ENCODE data around the gene SDHA.
"Not testable (repeated sequence)": the region's sequence is repeated elsewhere in the genome, so short reads cannot be mapped to it uniquely, and the experiment has no call there.

SDHA gene

DNA sequence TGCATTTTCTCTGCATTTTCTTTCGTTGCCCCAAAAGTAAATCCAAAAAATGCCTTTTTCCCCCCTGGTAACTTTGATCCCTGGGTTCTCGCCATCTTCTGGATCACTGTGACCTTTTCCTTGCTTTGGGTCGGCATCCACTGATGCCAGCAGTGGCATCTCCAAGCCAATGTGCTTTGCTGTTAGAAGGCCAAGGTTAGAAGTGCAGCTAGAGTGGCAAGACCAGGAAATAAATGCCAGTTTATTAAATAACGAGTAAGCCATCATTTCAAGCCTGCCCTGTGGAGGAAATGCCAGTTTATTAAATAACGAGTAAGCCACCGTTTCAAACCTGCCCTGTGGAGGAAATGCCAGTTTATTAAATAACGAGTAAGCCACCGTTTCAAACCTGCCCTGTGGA, 33.4 kb downstream of the SDHA start:
- H3K27ac ChIP-seq, result not testable (repeated sequence)

GRCh38 chr5:251975-252374, 33.9 kb downstream of the SDHA start:
- H3K27ac ChIP-seq, result not testable (repeated sequence)

GRCh38 chr5:252546-252945, 34.4 kb downstream of the SDHA start:
- TF ChIP-seq CTCF (IDR thresholded peaks at IDR 0.05), result no peak
- no peak for TF ChIP-seq ZFX (IDR thresholded peaks at IDR 0.05; ENCODE audit: borderline replicate concordance)
- no peak overlapping the region for H3K27ac ChIP-seq

DNA sequence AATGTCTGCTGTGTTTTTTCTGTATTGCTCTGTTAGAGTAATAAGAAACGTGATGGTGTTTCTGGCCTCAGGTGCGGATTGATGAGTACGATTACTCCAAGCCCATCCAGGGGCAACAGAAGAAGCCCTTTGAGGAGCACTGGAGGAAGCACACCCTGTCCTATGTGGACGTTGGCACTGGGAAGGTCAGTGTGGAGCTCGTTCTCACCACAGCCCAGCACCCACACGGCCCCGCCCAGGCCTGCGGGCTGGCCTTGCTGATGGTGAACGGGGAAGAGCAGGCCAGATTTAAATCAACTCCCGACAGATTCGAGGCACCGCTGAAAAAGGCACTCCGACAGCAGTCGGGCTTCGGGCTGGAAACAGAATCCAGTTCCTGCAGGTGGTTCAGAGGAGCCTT, 36.2 kb downstream of the SDHA start:
- not testable (repeated sequence) for H3K27ac ChIP-seq

DNA sequence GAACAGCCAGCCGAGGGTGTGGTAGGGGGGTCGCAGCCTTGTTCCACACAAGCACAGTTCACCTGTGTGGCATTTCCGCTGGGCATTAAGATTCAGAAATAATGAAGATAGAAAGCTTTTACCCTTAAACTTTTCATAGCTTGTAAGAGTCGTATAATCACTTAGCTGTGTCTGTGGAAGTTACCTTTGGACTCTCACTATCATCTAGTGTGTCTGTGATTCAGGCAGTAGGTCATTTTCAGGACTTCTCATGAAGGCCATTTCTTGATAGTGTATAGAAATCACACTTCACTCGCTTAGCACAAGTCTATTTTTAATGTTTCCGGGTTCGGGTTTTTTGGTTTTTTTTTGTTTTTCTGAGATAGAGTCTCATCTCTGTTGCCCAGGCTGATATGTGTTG, 37.0 kb downstream of the SDHA start:
- not testable (repeated sequence) for H3K27ac ChIP-seq

- H3K27ac ChIP-seq, result not testable (repeated sequence)
Measured at GRCh38 chr5:256347-256746, 38.2 kb downstream of the SDHA start.

GRCh38 chr5:257148-257547, 39.0 kb downstream of the SDHA start:
- no peak overlapping the region for H3K27ac ChIP-seq
- TF ChIP-seq ZFX (IDR thresholded peaks at IDR 0.05; ENCODE audit: borderline replicate concordance) (no peak), CTCF (IDR thresholded peaks at IDR 0.05) (no peak)

- not testable (repeated sequence) for H3K27ac ChIP-seq
Measured at GRCh38 chr5:263275-263974, 45.3 kb downstream of the SDHA start.

DNA sequence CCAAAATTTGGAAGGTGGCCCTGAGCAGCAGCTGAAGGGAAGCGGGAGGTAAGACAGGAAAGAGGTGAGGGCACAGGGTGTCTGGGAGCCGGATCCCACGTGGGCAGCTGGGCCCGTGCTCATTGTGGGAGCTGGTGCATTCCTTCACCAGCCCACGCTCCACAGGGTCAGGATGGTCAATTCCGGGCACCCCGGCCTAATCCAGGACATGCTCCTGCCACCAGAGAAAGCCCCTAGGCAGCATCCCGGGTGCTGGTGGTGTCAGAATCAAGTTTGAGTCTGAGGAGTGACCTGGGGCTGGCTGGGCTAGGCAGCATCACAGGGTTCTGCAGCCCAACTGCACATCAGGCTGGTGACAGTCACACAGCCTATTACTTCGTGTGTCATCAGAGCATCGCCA, 46.2 kb downstream of the SDHA start:
- no peak for TF ChIP-seq CTCF (IDR thresholded peaks at IDR 0.05)
- TF ChIP-seq ZFX (IDR thresholded peaks at IDR 0.05; ENCODE audit: borderline replicate concordance), result no peak
- no peak overlapping the region for H3K27ac ChIP-seq

- not testable (repeated sequence) for H3K27ac ChIP-seq
Measured at GRCh38 chr5:266311-267026, 48.3 kb downstream of the SDHA start.

GRCh38 chr5:267716-268115, 49.6 kb downstream of the SDHA start:
- no peak overlapping the region for H3K27ac ChIP-seq
- TF ChIP-seq ZFX (IDR thresholded peaks at IDR 0.05; ENCODE audit: borderline replicate concordance), result no peak
- no peak for TF ChIP-seq CTCF (IDR thresholded peaks at IDR 0.05)

Data from 22Rv1 (cell line).